ENCODE data around the gene EXPH5.
"Not testable (repeated sequence)": the region's sequence is repeated elsewhere in the genome, so short reads cannot be mapped to it uniquely, and the experiment has no call there.

The EXPH5 gene

DNA sequence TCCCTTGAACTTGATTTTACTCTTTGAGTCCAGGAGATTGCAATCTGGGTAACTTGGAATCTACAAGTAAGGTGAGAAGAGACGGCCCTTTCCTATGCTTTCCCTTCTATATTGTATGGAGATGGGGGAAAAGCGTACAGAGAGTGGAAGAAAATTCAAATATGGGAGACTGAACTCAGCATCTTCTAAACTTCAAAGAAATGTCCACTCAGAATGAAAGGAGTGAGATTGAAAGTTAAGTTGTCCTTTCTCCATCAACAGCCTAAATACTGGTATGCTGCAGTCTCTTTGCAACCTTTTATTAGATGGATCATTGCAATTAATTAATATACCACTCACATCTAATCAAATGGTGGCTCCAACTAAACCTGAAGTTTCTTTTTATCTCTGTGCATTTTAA lies 6.4 kb upstream of the EXPH5 start:
- no peak for DNase-seq (ENCODE audit: low spot score)

DNA sequence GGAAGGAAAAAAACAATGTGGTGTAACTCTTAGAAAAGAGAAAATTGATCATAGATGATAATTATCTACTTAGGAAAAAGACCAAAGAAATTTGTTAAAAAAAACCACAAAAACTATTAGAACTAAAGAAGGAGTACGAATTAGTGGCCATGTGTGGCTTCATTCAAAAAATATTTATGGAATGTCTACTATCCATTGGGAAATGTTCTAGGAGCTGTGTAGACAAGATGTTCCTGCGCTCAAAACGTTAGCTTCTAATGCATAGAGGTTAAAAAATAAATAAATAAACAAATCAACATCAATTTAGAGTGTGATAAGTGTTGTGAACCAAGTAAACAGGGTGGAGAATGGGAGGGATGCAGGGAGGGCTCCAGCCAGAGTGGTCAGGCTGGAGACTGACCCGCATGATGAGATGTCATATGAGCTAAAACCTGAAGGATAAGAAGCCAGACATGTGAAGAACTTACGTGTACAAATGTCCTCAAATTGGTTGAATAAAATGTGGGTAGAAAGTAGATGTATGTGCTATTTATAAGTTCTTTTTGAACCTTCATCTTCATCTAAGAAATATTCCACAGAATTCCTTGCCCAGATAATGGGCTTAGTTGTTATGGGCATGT lies 4.3 kb upstream of the EXPH5 start:
- DNase-seq (ENCODE audit: low spot score), result no peak

DNA sequence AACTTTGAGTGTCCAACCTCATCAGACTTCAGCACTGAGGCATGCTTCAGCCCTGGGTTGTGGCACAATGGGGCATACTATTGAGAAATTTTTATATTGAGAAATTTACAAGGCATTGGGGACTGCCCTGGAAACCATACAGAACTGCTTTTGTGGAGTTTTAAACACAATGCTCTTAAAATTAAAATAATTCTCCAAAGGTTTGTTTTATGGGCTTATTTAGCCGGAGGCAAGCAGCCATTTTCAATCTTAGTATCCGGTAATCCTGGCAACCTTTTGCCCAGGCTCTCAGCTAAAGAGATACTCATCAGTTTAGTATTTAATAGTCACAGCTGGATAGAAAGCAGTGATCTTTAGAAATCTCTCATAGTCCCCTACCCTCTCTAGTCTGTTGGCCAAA lies 3.1 kb upstream of the EXPH5 start:
- no peak for DNase-seq (ENCODE audit: low spot score)

DNA sequence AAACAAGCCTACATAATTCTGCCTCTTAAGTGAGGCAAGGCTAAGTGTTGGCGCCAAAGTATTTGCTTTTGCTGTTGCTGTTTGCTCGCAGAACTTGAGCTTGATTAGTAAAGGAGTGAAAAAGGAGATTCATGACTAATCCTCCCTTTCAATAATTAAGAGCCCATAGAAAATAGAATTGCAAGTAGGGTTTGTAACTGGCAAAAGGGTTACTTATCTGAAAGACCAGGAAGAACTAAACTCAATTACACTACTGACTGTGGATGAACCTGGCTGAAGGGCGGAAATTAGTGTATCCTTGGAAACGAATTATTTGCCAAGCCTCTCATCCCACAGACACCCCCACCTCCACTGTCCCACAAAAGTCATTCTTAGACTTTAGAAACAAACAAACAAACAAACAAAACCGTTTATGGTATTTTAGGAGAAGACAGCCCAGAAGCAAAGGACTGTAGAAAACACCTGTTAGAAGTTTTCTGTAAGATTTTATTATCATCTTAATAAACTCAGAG lies 411 bp upstream of the EXPH5 start:
- no peak for DNase-seq (ENCODE audit: low spot score)

DNA sequence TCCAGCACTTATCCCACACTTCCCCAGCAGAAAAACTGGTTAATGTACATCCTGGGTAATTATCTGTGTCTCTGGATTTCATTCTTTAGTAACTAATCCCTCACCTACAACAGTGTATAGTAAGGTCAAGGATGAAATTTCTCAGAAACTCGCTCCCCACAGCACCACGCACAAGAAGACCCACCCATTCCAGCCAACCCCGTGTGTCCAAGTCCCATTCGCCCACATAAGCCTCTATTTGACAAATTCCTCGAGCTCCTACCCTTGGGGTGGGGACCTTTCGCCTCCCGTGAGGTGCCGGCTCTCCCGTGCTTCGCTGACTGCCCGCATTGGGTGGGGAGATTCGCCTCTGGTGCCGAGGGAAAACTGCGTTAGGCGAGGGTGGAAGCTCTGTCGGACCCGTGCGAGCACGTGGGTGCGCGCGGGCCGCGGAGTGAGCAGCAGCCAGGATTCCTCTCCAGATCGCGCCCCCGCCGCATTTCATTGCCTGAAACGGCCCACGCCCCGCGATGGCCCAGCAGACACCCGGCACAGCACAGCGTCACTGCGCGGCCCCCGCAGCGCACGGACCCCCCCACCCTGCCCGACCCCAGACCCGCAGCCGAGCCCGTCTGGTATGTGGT lies 866 bp downstream of the EXPH5 start:
- DNase-seq (ENCODE audit: low spot score), result peak; percentile 30

DNA sequence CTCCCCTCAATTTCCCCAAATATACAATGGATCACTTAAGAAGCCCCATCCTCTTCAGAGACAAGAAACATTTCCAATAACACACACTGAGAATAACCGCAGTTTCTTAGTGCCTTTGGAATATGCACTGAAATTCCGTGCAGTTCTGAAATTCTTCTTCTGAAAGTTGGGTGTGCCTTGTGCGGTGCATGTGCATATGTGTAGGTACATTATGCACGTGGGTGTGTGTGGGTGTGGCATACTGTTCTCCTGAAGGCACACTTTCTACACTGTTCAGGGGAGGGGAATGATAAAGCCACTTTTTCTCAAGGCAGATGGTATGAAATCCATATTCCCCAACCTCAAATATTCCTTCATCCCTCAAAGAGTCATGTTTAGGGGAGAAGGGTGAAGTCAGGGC lies 1.7 kb downstream of the EXPH5 start:
- no peak for DNase-seq (ENCODE audit: low spot score)

- no peak for DNase-seq (ENCODE audit: low spot score)
Observed at GRCh38 chr11:108589136-108589535, 4.4 kb downstream of the EXPH5 start.

DNA sequence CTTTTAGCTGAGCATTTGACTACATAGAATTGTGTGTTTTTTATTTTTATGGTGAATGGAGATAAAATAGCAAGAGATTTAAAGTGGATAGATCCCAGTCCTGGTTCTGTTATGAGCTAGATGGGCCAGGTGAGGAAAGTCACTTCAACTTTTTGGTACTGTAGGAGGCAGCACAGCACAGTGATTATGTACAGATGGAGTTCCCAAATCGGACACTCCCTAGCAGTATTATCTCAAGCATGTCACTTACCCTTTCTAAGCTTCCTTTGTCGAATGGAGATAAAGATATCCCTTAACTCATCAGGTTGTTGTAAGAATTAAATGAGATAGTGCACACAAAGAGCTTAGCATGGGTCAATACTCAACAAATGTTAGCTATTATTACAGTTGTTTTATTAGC lies 5.3 kb downstream of the EXPH5 start:
- no peak for DNase-seq (ENCODE audit: low spot score)

GRCh38 chr11:108587109-108587508 lies 6.5 kb downstream of the EXPH5 start:
- DNase-seq (ENCODE audit: low spot score), result no peak

- no peak for DNase-seq (ENCODE audit: low spot score)
Observed at GRCh38 chr11:108586600-108586999, 7.0 kb downstream of the EXPH5 start.

GRCh38 chr11:108586185-108586584 lies 7.4 kb downstream of the EXPH5 start:
- not testable (repeated sequence) for DNase-seq (ENCODE audit: low spot score)

- DNase-seq (ENCODE audit: low spot score), result no peak
Observed at GRCh38 chr11:108584973-108585372, 8.6 kb downstream of the EXPH5 start.

DNA sequence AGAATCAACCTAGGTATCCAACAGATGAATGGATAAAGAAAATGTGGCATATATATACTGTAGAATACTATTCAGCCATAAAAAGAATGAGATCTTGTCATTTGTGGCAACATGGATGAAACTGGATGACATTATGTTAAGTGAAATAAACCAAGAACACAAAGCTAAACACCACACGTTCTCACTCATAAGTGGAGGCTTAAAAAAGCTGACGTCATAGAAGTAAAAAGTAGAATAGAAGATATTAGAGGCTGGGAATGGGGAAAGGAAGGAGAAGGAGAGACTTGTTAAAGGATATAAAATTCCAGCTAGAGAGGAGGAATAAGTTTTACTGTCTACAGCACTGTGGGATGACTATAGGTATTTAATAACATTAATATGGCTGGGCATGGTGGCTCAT lies 12.9 kb downstream of the EXPH5 start:
- no peak for DNase-seq (ENCODE audit: low spot score)

GRCh38 chr11:108580043-108580442 lies 13.5 kb downstream of the EXPH5 start:
- DNase-seq (ENCODE audit: low spot score), result no peak

- no peak for DNase-seq (ENCODE audit: low spot score)
Observed at GRCh38 chr11:108576523-108576922, 17.0 kb downstream of the EXPH5 start.

GRCh38 chr11:108574675-108575074 lies 18.9 kb downstream of the EXPH5 start:
- no peak for DNase-seq (ENCODE audit: low spot score)

- DNase-seq (ENCODE audit: low spot score), result no peak
Observed at GRCh38 chr11:108571001-108571400, 22.6 kb downstream of the EXPH5 start.

DNA sequence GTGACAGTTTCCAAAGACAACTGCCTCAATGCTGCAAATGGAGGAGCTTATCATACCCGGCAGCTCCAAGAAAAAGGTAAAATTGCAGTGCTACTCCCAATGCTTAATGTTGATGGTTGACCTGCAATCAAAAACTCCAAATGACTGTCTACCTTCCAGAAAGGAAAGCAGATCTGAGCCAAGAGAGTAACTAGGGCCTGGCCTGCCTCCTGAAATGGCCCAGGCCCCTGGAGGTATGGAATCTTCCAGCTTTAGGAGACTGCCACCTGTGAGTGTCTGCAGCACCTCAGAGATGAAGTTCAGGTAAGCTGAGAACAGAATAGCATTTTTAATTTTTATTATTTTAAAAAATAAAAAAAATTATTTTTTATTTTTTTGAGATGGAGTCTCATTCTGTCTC lies 23.7 kb downstream of the EXPH5 start:
- DNase-seq (ENCODE audit: low spot score), result no peak

- DNase-seq (ENCODE audit: low spot score), result no peak
Observed at GRCh38 chr11:108568195-108568858, 25.2 kb downstream of the EXPH5 start.

GRCh38 chr11:108565653-108566052 lies 27.9 kb downstream of the EXPH5 start:
- DNase-seq (ENCODE audit: low spot score), result no peak

DNA sequence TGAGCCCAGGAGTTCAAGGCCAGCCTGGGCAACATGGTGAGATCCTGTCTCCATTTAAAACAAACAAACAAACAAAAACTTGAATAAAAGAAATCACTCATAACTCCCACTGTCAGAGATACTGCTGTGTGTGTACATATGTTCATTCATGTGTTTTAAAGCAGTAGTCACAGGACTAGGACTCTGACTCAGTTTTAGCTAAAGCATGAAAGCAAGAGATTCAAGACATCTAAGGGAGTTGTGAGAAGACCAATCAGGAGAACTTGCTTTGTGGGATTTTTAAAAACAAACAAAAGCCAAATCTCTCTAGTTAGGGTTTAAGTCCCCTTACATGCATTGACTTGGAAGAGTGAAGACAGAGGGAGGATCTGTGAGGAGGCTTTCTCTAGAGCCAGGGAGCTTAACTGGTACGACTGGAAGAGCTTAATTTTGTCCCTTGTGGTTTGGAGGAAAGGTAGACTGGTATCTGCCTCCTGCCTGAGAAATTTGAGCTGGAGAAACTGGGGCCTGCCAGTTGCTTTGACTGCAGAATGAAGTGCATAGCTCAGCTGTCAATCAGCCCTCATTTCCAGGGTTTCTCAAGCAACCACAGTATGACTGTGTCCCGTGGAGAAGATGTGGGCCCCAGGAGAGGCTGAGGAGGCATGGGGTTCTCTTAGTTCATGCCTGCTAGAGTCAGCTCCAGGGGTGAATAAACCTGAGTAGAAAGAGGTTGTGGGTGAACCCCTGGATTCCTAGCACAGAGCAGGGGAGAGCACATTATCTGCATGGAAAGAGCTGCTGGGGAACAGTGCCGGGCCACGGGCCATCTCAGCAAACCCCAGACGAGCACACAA lies 30.6 kb downstream of the EXPH5 start:
- no peak for DNase-seq (ENCODE audit: low spot score)

DNA sequence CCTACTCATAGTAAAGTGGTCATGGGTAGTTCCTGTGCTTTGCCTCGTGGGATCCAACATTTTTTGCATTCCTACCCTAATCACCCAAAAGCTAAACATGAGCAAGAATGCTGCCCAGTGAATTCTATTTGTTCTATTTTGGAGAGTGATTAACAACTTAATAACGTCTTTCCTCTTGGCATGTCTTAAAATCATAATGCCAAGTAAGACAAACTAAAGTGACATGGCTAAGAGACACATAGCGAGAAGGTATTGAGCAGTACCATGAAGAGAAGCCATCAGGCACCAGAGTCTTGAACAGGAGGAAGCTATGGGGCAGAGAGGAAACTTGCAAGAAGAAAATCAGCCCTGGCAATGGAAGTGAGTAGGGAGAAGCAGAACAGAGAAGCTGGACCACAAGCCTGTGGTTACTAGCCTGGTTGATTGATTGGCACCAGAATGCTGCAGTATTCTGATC lies 32.0 kb downstream of the EXPH5 start:
- no peak for DNase-seq (ENCODE audit: low spot score)

All from putamen (tissue), 1 donor.